ENCODE measurements around the gene NUMBL. TPM values are rescaled to one million over a fixed set of nuclear protein-coding genes. Genes with fewer than 3 reads are reported as not detected.

The NUMBL gene
- total and polyA plus RNA-seq, 2 of the 8 experiments (the other 6 are each of a cell fraction or from before 2014, with no cell fraction given), result 13.5 to 24.8 TPM

- TF ChIP-seq SAP30 (IDR thresholded peaks at IDR 0.05; ENCODE audit: insufficient read depth, insufficient replicate concordance, low read length), result no peak
- no peak for TF ChIP-seq KDM4A (IDR thresholded peaks at IDR 0.05; ENCODE audit: low read depth, low read length, severe bottlenecking)
- TF ChIP-seq SRF (IDR thresholded peaks at IDR 0.05; ENCODE audit: low read depth, low read length), result no peak
- no peak for TF ChIP-seq E2F6 (IDR thresholded peaks at IDR 0.05)
- no peak for TF ChIP-seq JUND (IDR thresholded peaks at IDR 0.05; ENCODE audit: low read length)
Observed at GRCh38 chr19:40735013-40735771, 44.7 kb upstream of the NUMBL start (continued).
